Chondrocyte (in vitro differentiated cells): Measurements from ENCODE around the gene PTPRC. TPM values are rescaled to one million over a fixed set of nuclear protein-coding genes. Genes with fewer than 3 reads are reported as not detected.
A peak's percentile ranks its signal among the peaks of the same experiment; 100 is the strongest.

Experiments used
- DNase-seq: peaks from one replicate; pipeline ENCODE4 v3.0.0; 2021; ENCODE audit warnings: mixed read lengths, low spot score
- H3K27ac Mint-ChIP-seq: one replicate; pipeline ENCODE4 v1.8.0; 2021; ENCODE audit warnings: mild to moderate bottlenecking, moderate library complexity, mixed read lengths; ENCODE audit not compliant: unreplicated experiment
- H3K27me3 Mint-ChIP-seq: 2 replicates; pipeline ENCODE4 v1.8.0; 2021; ENCODE audit warnings: low read depth, mixed read lengths
- H3K36me3 Mint-ChIP-seq: 2 replicates; pipeline ENCODE4 v1.8.0; 2021; ENCODE audit warnings: low read depth, mixed read lengths
- H3K4me1 Mint-ChIP-seq: 2 replicates; pipeline ENCODE4 v1.8.0; 2021; ENCODE audit warnings: low read depth, mild to moderate bottlenecking, mixed read lengths
- H3K4me3 Mint-ChIP-seq: one replicate; pipeline ENCODE4 v1.8.0; 2021; ENCODE audit warnings: mild to moderate bottlenecking, moderate library complexity, mixed read lengths; ENCODE audit not compliant: unreplicated experiment
- H3K9me3 Mint-ChIP-seq: 2 replicates; pipeline ENCODE4 v1.8.0; 2021; ENCODE audit warnings: low read depth, mixed read lengths
- total RNA-seq: library from RNA; stranded (reverse); gene quantifications from 3 replicates; pipeline ENCODE4 v1.2.1, GENCODE V29; 2021
- TF ChIP-seq, protein P1 (sequence below): fragments of 200-600 bp; sonication (generic); IDR thresholded peaks from 2 replicates; pipeline ENCODE4 v1.5.0; 2021; ENCODE audit warnings: antibody characterized with exemption, mild to moderate bottlenecking, moderate library complexity

PTPRC gene
- total RNA-seq, 1 donor from 2014 or later, result not detected

GRCh38 chr1:198750081-198750480 is 111.2 kb downstream of the PTPRC start:
- TF ChIP-seq, protein P1, sequence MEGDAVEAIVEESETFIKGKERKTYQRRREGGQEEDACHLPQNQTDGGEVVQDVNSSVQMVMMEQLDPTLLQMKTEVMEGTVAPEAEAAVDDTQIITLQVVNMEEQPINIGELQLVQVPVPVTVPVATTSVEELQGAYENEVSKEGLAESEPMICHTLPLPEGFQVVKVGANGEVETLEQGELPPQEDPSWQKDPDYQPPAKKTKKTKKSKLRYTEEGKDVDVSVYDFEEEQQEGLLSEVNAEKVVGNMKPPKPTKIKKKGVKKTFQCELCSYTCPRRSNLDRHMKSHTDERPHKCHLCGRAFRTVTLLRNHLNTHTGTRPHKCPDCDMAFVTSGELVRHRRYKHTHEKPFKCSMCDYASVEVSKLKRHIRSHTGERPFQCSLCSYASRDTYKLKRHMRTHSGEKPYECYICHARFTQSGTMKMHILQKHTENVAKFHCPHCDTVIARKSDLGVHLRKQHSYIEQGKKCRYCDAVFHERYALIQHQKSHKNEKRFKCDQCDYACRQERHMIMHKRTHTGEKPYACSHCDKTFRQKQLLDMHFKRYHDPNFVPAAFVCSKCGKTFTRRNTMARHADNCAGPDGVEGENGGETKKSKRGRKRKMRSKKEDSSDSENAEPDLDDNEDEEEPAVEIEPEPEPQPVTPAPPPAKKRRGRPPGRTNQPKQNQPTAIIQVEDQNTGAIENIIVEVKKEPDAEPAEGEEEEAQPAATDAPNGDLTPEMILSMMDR, result no peak
- no peaks in the 10 kb centered on the region for H3K36me3 Mint-ChIP-seq
- H3K9me3 Mint-ChIP-seq, result no peaks in the 10 kb centered on the region
- no peak overlapping the region for H3K27ac Mint-ChIP-seq
- H3K27me3 Mint-ChIP-seq, result no peaks in the 10 kb centered on the region
- peaks cover 6% of the 10 kb centered on the region for H3K4me1 Mint-ChIP-seq
- H3K4me3 Mint-ChIP-seq, result no peak overlapping the region
- DNase-seq, result no peak

DNA sequence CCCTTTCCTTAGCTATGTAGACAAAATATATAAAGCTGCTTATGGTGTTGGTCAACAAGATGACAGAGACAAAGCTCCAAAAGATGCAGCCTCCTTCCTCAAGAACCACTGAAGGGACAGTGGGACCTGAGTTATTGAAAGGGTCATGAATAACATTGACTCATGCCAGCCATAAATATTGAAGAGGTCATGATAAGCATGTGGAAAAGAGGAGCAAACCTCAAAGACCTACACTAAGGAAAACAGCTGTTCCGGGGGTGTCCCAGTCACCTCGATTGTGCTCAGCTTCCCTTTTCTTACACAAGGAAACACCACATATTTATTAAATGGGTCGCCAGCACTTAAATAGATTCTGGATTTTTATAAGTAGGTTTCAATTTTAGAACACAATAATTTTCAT is 112.9 kb downstream of the PTPRC start:
- TF ChIP-seq, protein P1, result no peak
- Mint-ChIP-seq H3K36me3 (no peaks in the 10 kb centered on the region), H3K9me3 (no peaks in the 10 kb centered on the region), H3K27ac (no peak overlapping the region), H3K4me1 (peaks cover 6% of the 10 kb centered on the region), H3K4me3 (no peak overlapping the region), H3K27me3 (no peaks in the 10 kb centered on the region)
- no peak for DNase-seq

- peaks cover 6% of the 10 kb centered on the region for H3K4me1 Mint-ChIP-seq
- no peaks in the 10 kb centered on the region for H3K27me3 Mint-ChIP-seq
- H3K4me3 Mint-ChIP-seq, result no peak overlapping the region
- DNase-seq, result no peak
- H3K9me3 Mint-ChIP-seq, result no peaks in the 10 kb centered on the region
- H3K27ac Mint-ChIP-seq, result no peak overlapping the region
- no peaks in the 10 kb centered on the region for H3K36me3 Mint-ChIP-seq
- TF ChIP-seq, protein P1, result no peak
Observed at GRCh38 chr1:198754670-198755069, 115.8 kb downstream of the PTPRC start.

DNA sequence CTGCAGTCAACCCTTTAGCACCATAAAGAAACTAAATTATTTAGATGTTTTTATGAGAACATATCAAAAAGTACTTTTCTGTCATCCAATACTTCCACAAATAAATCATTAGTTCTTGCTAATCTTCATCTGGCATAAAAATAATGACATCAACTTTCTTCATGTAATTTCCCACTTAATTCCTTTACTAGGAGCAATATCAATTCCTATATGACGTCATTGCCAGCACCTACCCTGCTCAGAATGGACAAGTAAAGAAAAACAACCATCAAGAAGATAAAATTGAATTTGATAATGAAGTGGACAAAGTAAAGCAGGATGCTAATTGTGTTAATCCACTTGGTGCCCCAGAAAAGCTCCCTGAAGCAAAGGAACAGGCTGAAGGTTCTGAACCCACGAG is 116.9 kb downstream of the PTPRC start:
- H3K4me1 Mint-ChIP-seq, result peaks cover 6% of the 10 kb centered on the region
- no peaks in the 10 kb centered on the region for H3K27me3 Mint-ChIP-seq
- no peak overlapping the region for H3K4me3 Mint-ChIP-seq
- TF ChIP-seq, protein P1, result no peak
- no peak for DNase-seq
- H3K36me3 Mint-ChIP-seq, result no peaks in the 10 kb centered on the region
- H3K27ac Mint-ChIP-seq, result no peak overlapping the region
- no peaks in the 10 kb centered on the region for H3K9me3 Mint-ChIP-seq

DNA sequence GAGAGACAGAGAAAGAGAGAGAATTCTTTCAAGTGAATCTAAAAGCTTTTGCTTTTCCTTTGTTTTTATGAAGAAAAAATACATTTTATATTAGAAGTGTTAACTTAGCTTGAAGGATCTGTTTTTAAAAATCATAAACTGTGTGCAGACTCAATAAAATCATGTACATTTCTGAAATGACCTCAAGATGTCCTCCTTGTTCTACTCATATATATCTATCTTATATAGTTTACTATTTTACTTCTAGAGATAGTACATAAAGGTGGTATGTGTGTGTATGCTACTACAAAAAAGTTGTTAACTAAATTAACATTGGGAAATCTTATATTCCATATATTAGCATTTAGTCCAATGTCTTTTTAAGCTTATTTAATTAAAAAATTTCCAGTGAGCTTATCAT is 117.6 kb downstream of the PTPRC start:
- Mint-ChIP-seq H3K4me3 (no peak overlapping the region), H3K9me3 (no peaks in the 10 kb centered on the region), H3K27me3 (no peaks in the 10 kb centered on the region), H3K27ac (no peak overlapping the region), H3K4me1 (peaks cover 6% of the 10 kb centered on the region), H3K36me3 (no peaks in the 10 kb centered on the region)
- no peak for DNase-seq
- TF ChIP-seq, protein P1, result peak; percentile 84
